Liver (tissue), 9 donors: ENCODE measurements around the gene SLC6A18. TPM values are rescaled to one million over a fixed set of nuclear protein-coding genes. Genes with fewer than 3 reads are reported as not detected.

ENCODE experiments used
- DNase-seq: peaks from one replicate; pipeline ENCODE4 v3.0.0-alpha.2; 2017; ENCODE audit warnings: low spot score
- H3K27ac ChIP-seq, 2 donors: one replicate each; pipeline ENCODE4 v1.7.0; 2013; ENCODE audit warnings: inconsistent platforms in 2 of 2, low read length in 2 of 2, control low read depth in 1 of 2, low read depth in 1 of 2, mild to moderate bottlenecking in 1 of 2
- H3K27me3 ChIP-seq, 4 donors: one replicate each; pipeline versions ENCODE4 v1.6.1 to v1.7.0; 2013; ENCODE audit warnings: low read length in 3 of 4, inconsistent platforms in 1 of 4, mild to moderate bottlenecking in 1 of 4, moderate library complexity in 1 of 4; ENCODE audit not compliant: control insufficient read depth in 4 of 4, insufficient read depth in 4 of 4
- H3K36me3 ChIP-seq, 4 donors: one replicate each; pipeline versions ENCODE4 v1.6.1 to v1.7.0; 2013; ENCODE audit warnings: low read length in 3 of 4, mild to moderate bottlenecking in 3 of 4, low read depth in 1 of 4, moderate library complexity in 1 of 4; ENCODE audit not compliant: control insufficient read depth in 4 of 4, insufficient read depth in 3 of 4
- H3K4me1 ChIP-seq, 4 donors: one replicate each; pipeline versions ENCODE4 v1.6.1 to v1.7.0; 2013; ENCODE audit warnings: low read length in 3 of 4, mild to moderate bottlenecking in 3 of 4, moderate library complexity in 1 of 4; ENCODE audit not compliant: control insufficient read depth in 4 of 4, insufficient read depth in 4 of 4
- H3K4me3 ChIP-seq, 3 donors: one replicate each; pipeline versions ENCODE4 v1.6.1 to v1.7.0; 2013; ENCODE audit warnings: low read length in 3 of 3, control low read depth in 1 of 3, low read depth in 1 of 3, mild to moderate bottlenecking in 1 of 3
- H3K9ac ChIP-seq, 2 donors: one replicate each; pipeline ENCODE4 v1.7.0; 2013; ENCODE audit warnings: low read length in 2 of 2, mild to moderate bottlenecking in 2 of 2, moderate library complexity in 2 of 2, control low read depth in 1 of 2, low read depth in 1 of 2
- H3K9me3 ChIP-seq, 4 donors: one replicate each; pipeline versions ENCODE4 v1.6.1 to v1.7.0; 2013; ENCODE audit warnings: low read length in 3 of 4; ENCODE audit not compliant: control insufficient read depth in 4 of 4
- CTCF ChIP-seq: fragments of 150-350 bp; IDR thresholded peaks from 2 replicates; pipeline ENCODE4 v1.5.1; 2017; ENCODE audit warnings: improper control_type of control experiment, low read depth, low read length; ENCODE audit not compliant: missing input control
- EGR1 ChIP-seq, 2 donors: IDR thresholded peaks; 2 replicates each; pipeline ENCODE4 v1.6.1; 2016 to 2018; ENCODE audit warnings: antibody characterized with exemption in 2 of 2, low read depth in 2 of 2
- FOXA1 ChIP-seq: IDR thresholded peaks from 2 replicates; pipeline ENCODE4 v1.6.1; 2016; ENCODE audit warnings: antibody characterized with exemption
- FOXA2 ChIP-seq: IDR thresholded peaks from 2 replicates; pipeline ENCODE4 v1.6.1; 2016; ENCODE audit warnings: antibody characterized with exemption
- GABPA ChIP-seq, 2 donors: IDR thresholded peaks in 1 of 2; conservative IDR thresholded peaks in 1 of 2; 2 replicates each; pipeline ENCODE4 v1.6.1; 2016; ENCODE audit warnings: antibody characterized with exemption in 2 of 2, mild to moderate bottlenecking in 1 of 2, moderate library complexity in 1 of 2
- HNF4A ChIP-seq, 2 donors: conservative IDR thresholded peaks; 2 replicates each; pipeline ENCODE4 v1.6.1; 2016; ENCODE audit warnings: antibody characterized with exemption in 2 of 2, mild to moderate bottlenecking in 2 of 2
- JUND ChIP-seq, 2 donors: IDR thresholded peaks; 2 replicates each; pipeline ENCODE4 v1.6.1; 2016; ENCODE audit warnings: antibody characterized with exemption in 2 of 2
- NR2F2 ChIP-seq: IDR thresholded peaks from 2 replicates; pipeline ENCODE4 v1.6.1; 2016; ENCODE audit warnings: antibody characterized with exemption
- RAD21 ChIP-seq, 2 donors: IDR thresholded peaks; 2 replicates each; pipeline ENCODE4 v1.6.1; 2016; ENCODE audit warnings: antibody characterized with exemption in 2 of 2, mild to moderate bottlenecking in 2 of 2
- SP1 ChIP-seq: IDR thresholded peaks from 2 replicates; pipeline ENCODE4 v1.6.1; 2018; ENCODE audit warnings: antibody characterized with exemption, mild to moderate bottlenecking
- TAF1 ChIP-seq: conservative IDR thresholded peaks from 2 replicates; pipeline ENCODE4 v1.6.1; 2016; ENCODE audit warnings: antibody characterized with exemption, mild to moderate bottlenecking
- YY1 ChIP-seq: IDR thresholded peaks from 2 replicates; pipeline ENCODE4 v1.6.1; 2016; ENCODE audit warnings: antibody characterized with exemption, mild to moderate bottlenecking
- ZBTB33 ChIP-seq: IDR thresholded peaks from 2 replicates; pipeline ENCODE4 v1.6.1; 2016; ENCODE audit warnings: antibody characterized with exemption
- WGBS: extraction: QIAGEN DNeasy Blood & Tissue Kit; methylation state at CpG from one replicate; pipeline ENCODE4 v1.1.7; 2013; 5-methylcytosine and 5-hydroxymethylcytosine counted together
- polyA plus RNA-seq, 2 donors: library from polyadenylated mRNA; stranded (reverse) in 1 of 2; unstranded in 1 of 2; fragments of 200-250 nt in 1 of 2; fragments of >200 nt in 1 of 2; fragmentation: Nextera tagmentation in 1 of 2; extraction: Ambion mirVana in 1 of 2; gene quantifications; one replicate each; pipeline versions ENCODE4 v1.2.1 to v1.2.3, GENCODE V29; 2013 to 2015
- total RNA-seq, 2 donors: library from RNA; depleted of rRNA; stranded (reverse); fragments of >200 nt; gene quantifications; one replicate each; pipeline ENCODE4 v1.2.3, GENCODE V29; 2014
- TF ChIP-seq, protein P1 (sequence below): IDR thresholded peaks from 2 replicates; pipeline ENCODE4 v1.6.1; 2016; ENCODE audit warnings: antibody characterized with exemption
- TF ChIP-seq, protein P2 (sequence below): IDR thresholded peaks from 2 replicates; pipeline ENCODE4 v1.6.1; 2016; ENCODE audit warnings: antibody characterized with exemption, mild to moderate bottlenecking
- TF ChIP-seq, protein P3 (sequence below): IDR thresholded peaks from 2 replicates; pipeline ENCODE4 v1.6.1; 2016; ENCODE audit warnings: antibody characterized with exemption
- donor health status: healthy.
- donor health status: healthy.
- donor health status: healthy.
- donor health status: healthy.
- donor health status: healthy.

The SLC6A18 gene
- total and polyA plus RNA-seq, 4 donors, result not detected

- no peak overlapping the region for H3K9ac ChIP-seq
- H3K9me3 ChIP-seq, result no peaks in the 10 kb centered on the region
- no peak overlapping the region for H3K4me3 ChIP-seq
- H3K27ac ChIP-seq, result no peak overlapping the region
- H3K27me3 ChIP-seq, result no peaks in the 10 kb centered on the region
- TF ChIP-seq JUND (IDR thresholded peaks at IDR 0.05), result no peak
- TF ChIP-seq EGR1 (IDR thresholded peaks at IDR 0.05; ENCODE audit: low read depth in 2 of 2), result no peak
- no peak for TF ChIP-seq RAD21 (IDR thresholded peaks at IDR 0.05)
- no peak for TF ChIP-seq ZBTB33
- no peak for TF ChIP-seq CTCF
- TF ChIP-seq TAF1, result no peak
- TF ChIP-seq, protein P1, sequence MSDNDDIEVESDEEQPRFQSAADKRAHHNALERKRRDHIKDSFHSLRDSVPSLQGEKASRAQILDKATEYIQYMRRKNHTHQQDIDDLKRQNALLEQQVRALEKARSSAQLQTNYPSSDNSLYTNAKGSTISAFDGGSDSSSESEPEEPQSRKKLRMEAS, result no peak
- no peak for TF ChIP-seq HNF4A (conservative IDR thresholded peaks at IDR 0.05)
- H3K4me1 ChIP-seq, result no peaks in the 10 kb centered on the region
- no peaks in the 10 kb centered on the region for H3K36me3 ChIP-seq
- 88% methylated on average over 27 of the region's 27 CpGs for WGBS
- DNase-seq, result no peak
These were observed 2.4 kb upstream of the SLC6A18 start for GRCh38 chr5:1222621-1223277.

GRCh38 chr5:1223278-1223670 lies 1.9 kb upstream of the SLC6A18 start:
- TF ChIP-seq GABPA (IDR thresholded peaks at IDR 0.05 in 1 of 2, conservative IDR thresholded peaks at IDR 0.05 in 1 of 2) (no peak), FOXA2 (no peak), FOXA1 (no peak), NR2F2 (no peak), SP1 (no peak), HNF4A (conservative IDR thresholded peaks at IDR 0.05) (no peak), YY1 (no peak)
- TF ChIP-seq, protein P2, sequence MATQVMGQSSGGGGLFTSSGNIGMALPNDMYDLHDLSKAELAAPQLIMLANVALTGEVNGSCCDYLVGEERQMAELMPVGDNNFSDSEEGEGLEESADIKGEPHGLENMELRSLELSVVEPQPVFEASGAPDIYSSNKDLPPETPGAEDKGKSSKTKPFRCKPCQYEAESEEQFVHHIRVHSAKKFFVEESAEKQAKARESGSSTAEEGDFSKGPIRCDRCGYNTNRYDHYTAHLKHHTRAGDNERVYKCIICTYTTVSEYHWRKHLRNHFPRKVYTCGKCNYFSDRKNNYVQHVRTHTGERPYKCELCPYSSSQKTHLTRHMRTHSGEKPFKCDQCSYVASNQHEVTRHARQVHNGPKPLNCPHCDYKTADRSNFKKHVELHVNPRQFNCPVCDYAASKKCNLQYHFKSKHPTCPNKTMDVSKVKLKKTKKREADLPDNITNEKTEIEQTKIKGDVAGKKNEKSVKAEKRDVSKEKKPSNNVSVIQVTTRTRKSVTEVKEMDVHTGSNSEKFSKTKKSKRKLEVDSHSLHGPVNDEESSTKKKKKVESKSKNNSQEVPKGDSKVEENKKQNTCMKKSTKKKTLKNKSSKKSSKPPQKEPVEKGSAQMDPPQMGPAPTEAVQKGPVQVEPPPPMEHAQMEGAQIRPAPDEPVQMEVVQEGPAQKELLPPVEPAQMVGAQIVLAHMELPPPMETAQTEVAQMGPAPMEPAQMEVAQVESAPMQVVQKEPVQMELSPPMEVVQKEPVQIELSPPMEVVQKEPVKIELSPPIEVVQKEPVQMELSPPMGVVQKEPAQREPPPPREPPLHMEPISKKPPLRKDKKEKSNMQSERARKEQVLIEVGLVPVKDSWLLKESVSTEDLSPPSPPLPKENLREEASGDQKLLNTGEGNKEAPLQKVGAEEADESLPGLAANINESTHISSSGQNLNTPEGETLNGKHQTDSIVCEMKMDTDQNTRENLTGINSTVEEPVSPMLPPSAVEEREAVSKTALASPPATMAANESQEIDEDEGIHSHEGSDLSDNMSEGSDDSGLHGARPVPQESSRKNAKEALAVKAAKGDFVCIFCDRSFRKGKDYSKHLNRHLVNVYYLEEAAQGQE, result no peak
- TF ChIP-seq, protein P1, result no peak
- TF ChIP-seq, protein P3, sequence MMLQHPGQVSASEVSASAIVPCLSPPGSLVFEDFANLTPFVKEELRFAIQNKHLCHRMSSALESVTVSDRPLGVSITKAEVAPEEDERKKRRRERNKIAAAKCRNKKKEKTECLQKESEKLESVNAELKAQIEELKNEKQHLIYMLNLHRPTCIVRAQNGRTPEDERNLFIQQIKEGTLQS, result no peak
- Histone ChIP-seq H3K4me3 (no peak overlapping the region), H3K4me1 (no peaks in the 10 kb centered on the region), H3K27me3 (no peaks in the 10 kb centered on the region), H3K9ac (no peak overlapping the region), H3K27ac (no peak overlapping the region), H3K9me3 (no peaks in the 10 kb centered on the region), H3K36me3 (no peaks in the 10 kb centered on the region)
- 91% methylated on average over 12 of the region's 12 CpGs for WGBS
- DNase-seq, result no peak
